Measurements from ENCODE around the gene TIRAP. TPM values are rescaled to one million over a fixed set of nuclear protein-coding genes. Genes with fewer than 3 reads are reported as not detected.
A peak's percentile ranks its signal among the peaks of the same experiment; 100 is the strongest.

Gene TIRAP
- total and polyA plus RNA-seq, 8 donors: 5.3 to 8.2 (median 6.3) TPM

GRCh38 chr11:126313826-126314225 lies 30.9 kb downstream of the TIRAP start:
- no peaks in the 10 kb centered on the region for H3K27me3 ChIP-seq
- no peak overlapping the region for H3K27ac ChIP-seq
- peaks cover 0 to 3% (median 0%) of the 10 kb centered on the region in 3 donors for H3K4me1 ChIP-seq
- H3K36me3 ChIP-seq: no peaks in the 10 kb centered on the region
- H3K9me3 ChIP-seq: no peaks in the 10 kb centered on the region
- FAIRE-seq: no peak
- 90 to 93% methylated on average over 5 of the region's 5 CpGs for whole genome bisulfite sequencing, 2 donors
- intact Hi-C loops (cut with DNase I): loop anchor here in 1 of 3 donors (10.0 kb wide), 1 partner anchor 171 kb away; no protein-coding TSS in a partner anchor
- no peak for TF ChIP-seq CTCF (IDR thresholded peaks at IDR 0.05)
- DNase-seq: peak in 1 of 6 donors; percentile 15
- H3K4me3 ChIP-seq: no peak overlapping the region
- ATAC-seq: no peak

- ATAC-seq: peak in 1 of 4 donors; percentile 7
- peak overlapping the region in 1 of 4 donors; percentile 1 for H3K27ac ChIP-seq
- DNase-seq: no peak
- no peaks in the 10 kb centered on the region for H3K36me3 ChIP-seq
- 86 to 91% methylated on average over 1 of the region's 1 CpG for WGBS, 2 donors
- no peaks in the 10 kb centered on the region for H3K9me3 ChIP-seq
- intact Hi-C loops (cut with DNase I): loop anchor here in 1 of 3 donors (10.0 kb wide), 1 partner anchor 167 kb away; no protein-coding TSS in a partner anchor
- no peak for TF ChIP-seq CTCF (IDR thresholded peaks at IDR 0.05)
- FAIRE-seq: no peak
- no peaks in the 10 kb centered on the region for H3K4me1 ChIP-seq
- H3K27me3 ChIP-seq: no peaks in the 10 kb centered on the region
- no peak overlapping the region for H3K4me3 ChIP-seq
Observed at GRCh38 chr11:126317432-126317755, 34.5 kb downstream of the TIRAP start.

GRCh38 chr11:126317756-126318573 lies 35.1 kb downstream of the TIRAP start:
- ATAC-seq (peak in 3 of 4 donors; percentile 60 to 76 (median 70)), DNase-seq (peak in 1 of 6 donors; percentile 48), FAIRE-seq (no peak)
- intact Hi-C loops (cut with DNase I): loop anchor here in 1 of 3 donors (10.0 kb wide), 1 partner anchor 167 kb away; no protein-coding TSS in a partner anchor
- no peaks in the 10 kb centered on the region for H3K9me3 ChIP-seq
- no peak for TF ChIP-seq CTCF (IDR thresholded peaks at IDR 0.05)
- H3K27ac ChIP-seq: peak overlapping the region in 2 of 4 donors; percentile 1 to 38
- no peaks in the 10 kb centered on the region for H3K36me3 ChIP-seq
- no peak overlapping the region for H3K4me3 ChIP-seq
- H3K4me1 ChIP-seq: no peaks in the 10 kb centered on the region
- H3K27me3 ChIP-seq: no peaks in the 10 kb centered on the region
- 79% methylated on average over 14 of the region's 14 CpGs for WGBS, 2 donors

GRCh38 chr11:126318574-126319373 lies 35.9 kb downstream of the TIRAP start:
- Histone ChIP-seq H3K27ac (peak overlapping the region in 2 of 4 donors; percentile 19 to 38), H3K4me3 (no peak overlapping the region), H3K4me1 (no peaks in the 10 kb centered on the region), H3K9me3 (no peaks in the 10 kb centered on the region), H3K27me3 (no peaks in the 10 kb centered on the region), H3K36me3 (no peaks in the 10 kb centered on the region)
- ATAC-seq: peak in 3 of 4 donors; percentile 67 to 86 (median 84)
- WGBS, 2 donors: 76 to 81% methylated on average over 9 of the region's 9 CpGs
- no peak for FAIRE-seq
- intact Hi-C loops (cut with DNase I): loop anchor here in 1 of 3 donors (10.0 kb wide), 1 partner anchor 166 kb away; no protein-coding TSS in a partner anchor
- peak in 2 of 6 donors; percentile 15 to 40 for DNase-seq
- TF ChIP-seq CTCF (IDR thresholded peaks at IDR 0.05): no peak

Measured in pancreas (tissue), 10 donors.